ENCODE measurements around the gene ASPG.

The ASPG gene

GRCh38 chr14:104143521-104144452 lies 58.3 kb downstream of the ASPG start:
- no peak for TF ChIP-seq POLR2AphosphoS5 (IDR thresholded peaks at IDR 0.05; ENCODE audit: low read depth, low read length)
- TF ChIP-seq FOXP2 (optimal IDR thresholded peaks at IDR 0.05; ENCODE audit: borderline replicate concordance, extremely low read depth, extremely low read length, insufficient read depth) = no peak
- no peak for TF ChIP-seq REST (IDR thresholded peaks at IDR 0.05; ENCODE audit: insufficient read depth in 1 of 2, low read depth in 2 of 2, low read length in 2 of 2)
- TF ChIP-seq SIN3A (IDR thresholded peaks at IDR 0.05; ENCODE audit: borderline replicate concordance, insufficient read depth, low read length) = no peak
- TF ChIP-seq TAF1 (IDR thresholded peaks at IDR 0.05; ENCODE audit: borderline replicate concordance, insufficient read depth, low read length) = no peak

- no peak for TF ChIP-seq FOXP2 (optimal IDR thresholded peaks at IDR 0.05; ENCODE audit: borderline replicate concordance, extremely low read depth, extremely low read length, insufficient read depth)
- no peak for TF ChIP-seq REST (IDR thresholded peaks at IDR 0.05; ENCODE audit: insufficient read depth in 1 of 2, low read depth in 2 of 2, low read length in 2 of 2)
- TF ChIP-seq POLR2AphosphoS5 (IDR thresholded peaks at IDR 0.05; ENCODE audit: low read depth, low read length) = no peak
- no peak for TF ChIP-seq TAF1 (IDR thresholded peaks at IDR 0.05; ENCODE audit: borderline replicate concordance, insufficient read depth, low read length)
- no peak for TF ChIP-seq SIN3A (IDR thresholded peaks at IDR 0.05; ENCODE audit: borderline replicate concordance, insufficient read depth, low read length)
Measured at GRCh38 chr14:104144453-104144790, 58.9 kb downstream of the ASPG start.

DNA sequence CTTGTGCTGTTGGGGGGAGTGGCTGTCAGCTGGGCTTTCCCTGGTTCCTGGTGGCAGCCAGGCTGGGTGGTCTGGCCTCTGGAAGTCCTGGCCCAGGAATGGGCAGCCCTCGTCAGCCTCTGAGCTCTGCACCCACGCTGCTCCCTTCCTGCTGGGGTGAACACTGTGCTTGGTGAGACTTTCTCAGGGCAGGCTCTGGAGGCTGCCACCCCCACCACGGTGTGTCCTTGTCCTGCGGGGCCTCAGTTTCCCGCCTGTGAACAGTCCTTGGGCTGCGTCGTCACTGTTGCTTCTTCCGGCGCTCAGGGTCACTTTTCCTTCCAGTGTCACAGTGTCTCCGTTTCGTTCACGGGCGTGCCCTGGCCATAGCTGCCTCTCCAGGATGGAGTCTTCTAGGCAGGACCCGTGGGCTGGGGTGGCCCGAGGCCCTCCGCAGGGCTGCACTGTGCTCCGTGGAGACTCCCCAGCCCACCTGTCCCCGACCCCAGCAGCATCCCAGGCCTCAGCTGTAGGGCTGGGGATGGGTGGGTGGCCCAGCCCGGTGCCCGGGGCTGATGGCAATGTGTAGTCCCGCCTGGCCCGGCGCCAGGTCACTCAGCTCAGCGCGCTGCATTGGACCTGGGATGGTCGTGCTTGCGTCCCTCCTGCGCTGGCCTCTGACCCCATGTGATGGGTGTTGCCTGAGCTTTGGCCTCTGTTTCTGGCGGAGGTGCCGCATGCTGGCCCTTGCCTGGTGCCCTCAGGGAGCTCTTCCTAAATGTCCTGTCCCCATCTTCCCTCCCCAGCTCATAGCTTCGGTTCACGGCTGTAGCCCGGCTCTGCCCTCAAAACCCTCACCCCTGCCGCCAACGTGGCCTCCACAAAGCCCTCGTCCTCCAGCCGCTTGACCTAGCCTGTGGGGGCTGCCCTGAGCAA lies 59.7 kb downstream of the ASPG start:
- TF ChIP-seq FOXP2 (optimal IDR thresholded peaks at IDR 0.05; ENCODE audit: borderline replicate concordance, extremely low read depth, extremely low read length, insufficient read depth) (no peak), TAF1 (IDR thresholded peaks at IDR 0.05; ENCODE audit: borderline replicate concordance, insufficient read depth, low read length) (no peak), SIN3A (IDR thresholded peaks at IDR 0.05; ENCODE audit: borderline replicate concordance, insufficient read depth, low read length) (no peak), POLR2AphosphoS5 (IDR thresholded peaks at IDR 0.05; ENCODE audit: low read depth, low read length) (no peak), REST (IDR thresholded peaks at IDR 0.05; ENCODE audit: insufficient read depth in 1 of 2, low read depth in 2 of 2, low read length in 2 of 2) (no peak)

- TF ChIP-seq POLR2AphosphoS5 (IDR thresholded peaks at IDR 0.05; ENCODE audit: low read depth, low read length) (no peak), FOXP2 (optimal IDR thresholded peaks at IDR 0.05; ENCODE audit: borderline replicate concordance, extremely low read depth, extremely low read length, insufficient read depth) (no peak), TAF1 (IDR thresholded peaks at IDR 0.05; ENCODE audit: borderline replicate concordance, insufficient read depth, low read length) (no peak), REST (IDR thresholded peaks at IDR 0.05; ENCODE audit: insufficient read depth in 1 of 2, low read depth in 2 of 2, low read length in 2 of 2) (no peak), SIN3A (IDR thresholded peaks at IDR 0.05; ENCODE audit: borderline replicate concordance, insufficient read depth, low read length) (no peak)
Measured at GRCh38 chr14:104145826-104146601, 60.5 kb downstream of the ASPG start.

Data from PFSK-1 (cell line).